Loucy (cell line): ENCODE measurements around the gene PCBP3.

Source experiments
- H2AFZ ChIP-seq: fragments of 200-600 bp; sonication (generic); 2 replicates; pipeline ENCODE4 v1.6.0; 2016; ENCODE audit warnings: antibody characterized with exemption, mild to moderate bottlenecking, low read length, moderate library complexity
- H3F3A ChIP-seq: fragments of 200-600 bp; 2 replicates; pipeline ENCODE4 v1.6.0; 2016; ENCODE audit warnings: antibody characterized with exemption, low read depth, mild to moderate bottlenecking
- H3K27me3 ChIP-seq: fragments of 200-600 bp; sonication (generic); 2 replicates; pipeline ENCODE4 v1.6.1; 2014; ENCODE audit warnings: low read length, mild to moderate bottlenecking; ENCODE audit not compliant: insufficient read depth, poor library complexity, severe bottlenecking
- H3K36me3 ChIP-seq: fragments of 200-600 bp; sonication (generic); 2 replicates; pipeline ENCODE4 v1.6.1; 2016; ENCODE audit warnings: low read length; ENCODE audit not compliant: insufficient read depth
- H3K4me1 ChIP-seq: fragments of 200-600 bp; sonication (generic); 2 replicates; pipeline ENCODE4 v1.5.1; 2014; ENCODE audit warnings: low read length, mild to moderate bottlenecking; ENCODE audit not compliant: insufficient read depth, poor library complexity, severe bottlenecking
- H3K4me2 ChIP-seq: fragments of 200-600 bp; sonication (generic); 2 replicates; pipeline ENCODE4 v1.6.0; 2014; ENCODE audit warnings: antibody characterized with exemption, low read length, low read depth, mild to moderate bottlenecking; ENCODE audit not compliant: poor library complexity, severe bottlenecking
- H3K4me3 ChIP-seq: fragments of 200-600 bp; sonication (generic); 2 replicates; pipeline ENCODE4 v1.5.1; 2014; ENCODE audit warnings: low read length, mild to moderate bottlenecking, mixed read lengths; ENCODE audit not compliant: poor library complexity, severe bottlenecking
- H3K79me2 ChIP-seq: fragments of 200-600 bp; sonication (generic); 2 replicates; pipeline ENCODE4 v1.6.1; 2014; ENCODE audit warnings: low read length; ENCODE audit not compliant: insufficient read depth
- H3K9ac ChIP-seq: fragments of 200-600 bp; sonication (generic); 2 replicates; pipeline ENCODE4 v1.6.0; 2014; ENCODE audit warnings: mild to moderate bottlenecking, low read depth, low read length, moderate library complexity; ENCODE audit not compliant: poor library complexity, severe bottlenecking
- H3K9me2 ChIP-seq: fragments of 200-600 bp; sonication (generic); replicated peaks from 2 replicates; pipeline ENCODE4 v1.6.1; 2016; ENCODE audit warnings: low read depth, low read length, mixed read lengths
- H3K9me3 ChIP-seq: fragments of 200-600 bp; sonication (generic); 2 replicates; pipeline ENCODE4 v1.6.1; 2014; ENCODE audit warnings: mild to moderate bottlenecking, antibody characterized with exemption, low read length, low read depth; ENCODE audit not compliant: insufficient read depth
- H4K20me1 ChIP-seq: fragments of 200-600 bp; sonication (generic); 2 replicates; pipeline ENCODE4 v1.6.0; 2014; ENCODE audit warnings: antibody characterized with exemption, low read length, mild to moderate bottlenecking; ENCODE audit not compliant: insufficient read depth, poor library complexity, severe bottlenecking
- EZH2phosphoT487 ChIP-seq: fragments of 200-600 bp; IDR thresholded peaks from 2 replicates; pipeline ENCODE4 v1.6.1; 2018; ENCODE audit warnings: antibody characterized with exemption, mild to moderate bottlenecking, moderate library complexity, borderline replicate concordance
- TF ChIP-seq, protein P1 (sequence below): fragments of 200-600 bp; sonication (generic); conservative IDR thresholded peaks from 2 replicates; pipeline ENCODE4 v1.5.1; 2014; ENCODE audit warnings: mild to moderate bottlenecking, antibody characterized with exemption, low read length

Gene PCBP3

DNA sequence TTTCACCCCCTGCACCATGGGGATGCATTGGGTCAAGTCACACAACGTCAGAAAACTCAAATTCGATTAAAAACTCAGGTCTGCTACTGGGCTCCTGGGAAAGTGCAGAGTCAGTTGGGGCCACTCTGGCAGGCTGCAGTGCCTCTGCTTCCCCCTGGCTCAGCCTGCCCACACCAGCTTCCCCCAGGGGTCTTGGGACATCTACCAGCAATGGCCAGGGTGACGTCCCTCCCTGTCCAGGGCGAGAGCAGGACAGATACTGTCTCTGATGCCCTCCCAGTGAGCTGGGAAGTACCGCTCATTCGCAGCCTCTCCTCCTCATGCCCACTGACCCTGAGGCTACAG lies 231.9 kb downstream of the PCBP3 start:
- Histone ChIP-seq H2AFZ (no peak overlapping the region), H3F3A (no peaks in the 10 kb centered on the region), H3K9me3 (no peaks in the 10 kb centered on the region), H3K27me3 (no peaks in the 10 kb centered on the region), H3K4me3 (no peak overlapping the region), H3K4me2 (no peak overlapping the region), H3K9me2 (no peaks in the 10 kb centered on the region), H3K9ac (no peak overlapping the region), H3K79me2 (no peaks in the 10 kb centered on the region), H3K36me3 (no peaks in the 10 kb centered on the region), H4K20me1 (no peaks in the 10 kb centered on the region), H3K4me1 (peaks cover 35% of the 10 kb centered on the region)
- TF ChIP-seq, protein P1, sequence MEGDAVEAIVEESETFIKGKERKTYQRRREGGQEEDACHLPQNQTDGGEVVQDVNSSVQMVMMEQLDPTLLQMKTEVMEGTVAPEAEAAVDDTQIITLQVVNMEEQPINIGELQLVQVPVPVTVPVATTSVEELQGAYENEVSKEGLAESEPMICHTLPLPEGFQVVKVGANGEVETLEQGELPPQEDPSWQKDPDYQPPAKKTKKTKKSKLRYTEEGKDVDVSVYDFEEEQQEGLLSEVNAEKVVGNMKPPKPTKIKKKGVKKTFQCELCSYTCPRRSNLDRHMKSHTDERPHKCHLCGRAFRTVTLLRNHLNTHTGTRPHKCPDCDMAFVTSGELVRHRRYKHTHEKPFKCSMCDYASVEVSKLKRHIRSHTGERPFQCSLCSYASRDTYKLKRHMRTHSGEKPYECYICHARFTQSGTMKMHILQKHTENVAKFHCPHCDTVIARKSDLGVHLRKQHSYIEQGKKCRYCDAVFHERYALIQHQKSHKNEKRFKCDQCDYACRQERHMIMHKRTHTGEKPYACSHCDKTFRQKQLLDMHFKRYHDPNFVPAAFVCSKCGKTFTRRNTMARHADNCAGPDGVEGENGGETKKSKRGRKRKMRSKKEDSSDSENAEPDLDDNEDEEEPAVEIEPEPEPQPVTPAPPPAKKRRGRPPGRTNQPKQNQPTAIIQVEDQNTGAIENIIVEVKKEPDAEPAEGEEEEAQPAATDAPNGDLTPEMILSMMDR = no peak
- no peak for TF ChIP-seq EZH2phosphoT487

DNA sequence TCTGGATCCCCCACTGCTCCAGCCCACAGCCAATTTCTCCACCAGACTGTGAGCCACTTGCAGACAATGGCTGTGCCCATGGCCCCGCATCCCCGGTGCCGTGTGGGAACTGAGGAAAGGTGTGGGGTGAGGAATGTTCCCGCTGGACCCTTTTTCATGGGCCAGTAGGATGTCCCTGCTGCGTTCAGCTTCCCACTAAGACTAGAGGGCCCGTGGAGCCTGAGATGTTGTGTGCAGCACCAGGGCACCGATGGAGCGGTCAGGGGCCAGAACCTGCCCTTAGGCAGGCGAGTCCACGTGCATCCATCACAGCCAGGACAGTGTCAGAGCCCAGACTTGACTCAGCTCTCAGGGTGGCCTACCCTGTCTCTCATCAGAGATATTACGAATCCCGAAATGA lies 232.4 kb downstream of the PCBP3 start:
- H3K9me3 ChIP-seq = no peaks in the 10 kb centered on the region
- no peak overlapping the region for H3K4me3 ChIP-seq
- H2AFZ ChIP-seq = no peak overlapping the region
- H3K4me2 ChIP-seq = no peak overlapping the region
- peaks cover 35% of the 10 kb centered on the region for H3K4me1 ChIP-seq
- H3K36me3 ChIP-seq = no peaks in the 10 kb centered on the region
- H3K27me3 ChIP-seq = no peaks in the 10 kb centered on the region
- no peaks in the 10 kb centered on the region for H3F3A ChIP-seq
- H3K9me2 ChIP-seq = no peaks in the 10 kb centered on the region
- no peaks in the 10 kb centered on the region for H3K79me2 ChIP-seq
- no peak overlapping the region for H3K9ac ChIP-seq
- TF ChIP-seq EZH2phosphoT487 = no peak
- TF ChIP-seq, protein P1 = no peak
- H4K20me1 ChIP-seq = no peaks in the 10 kb centered on the region

DNA sequence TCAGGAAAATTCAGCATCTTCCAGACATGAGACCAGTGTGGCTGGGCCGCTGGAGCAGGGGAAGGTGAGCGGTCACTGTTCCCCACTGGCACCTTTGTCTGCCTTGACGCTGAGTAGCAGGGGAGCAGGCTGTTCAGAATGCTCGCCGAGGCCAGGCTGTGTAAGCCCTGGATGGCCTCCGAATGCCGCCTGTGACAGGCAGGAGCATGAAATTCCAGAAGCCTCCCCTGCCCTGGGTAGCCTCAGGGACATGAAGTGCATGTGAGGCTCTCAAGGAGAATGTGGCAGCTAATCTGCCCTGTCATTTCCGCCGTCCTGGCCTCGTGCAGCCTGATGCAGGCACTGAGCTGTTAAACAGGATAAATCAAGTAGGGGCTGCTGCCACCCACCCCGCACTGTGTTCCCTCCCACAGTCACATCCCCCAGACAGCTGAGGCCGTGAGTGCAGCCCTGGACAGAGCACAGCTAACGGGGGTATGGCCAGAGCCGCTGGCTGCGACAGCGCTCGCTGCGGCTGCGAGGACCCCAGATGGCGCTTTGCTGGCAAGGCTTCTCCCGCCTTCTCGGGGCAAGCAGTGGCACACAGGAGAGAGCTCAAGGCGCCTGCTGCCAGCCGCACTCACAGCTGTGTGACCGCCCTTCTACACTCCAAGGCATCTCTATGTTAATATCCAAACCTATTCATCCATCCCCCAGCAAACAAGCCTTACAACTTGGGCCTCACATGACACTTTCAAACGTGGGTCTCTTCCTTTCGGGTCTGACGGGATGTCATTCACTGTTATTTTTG lies 233.1 kb downstream of the PCBP3 start:
- no peak overlapping the region for H3K9ac ChIP-seq
- H3F3A ChIP-seq = no peaks in the 10 kb centered on the region
- H3K27me3 ChIP-seq = no peaks in the 10 kb centered on the region
- H3K79me2 ChIP-seq = no peaks in the 10 kb centered on the region
- no peak for TF ChIP-seq EZH2phosphoT487
- TF ChIP-seq, protein P1 = no peak
- H4K20me1 ChIP-seq = no peaks in the 10 kb centered on the region
- H3K4me3 ChIP-seq = no peak overlapping the region
- no peak overlapping the region for H2AFZ ChIP-seq
- no peaks in the 10 kb centered on the region for H3K36me3 ChIP-seq
- no peaks in the 10 kb centered on the region for H3K9me2 ChIP-seq
- H3K9me3 ChIP-seq = no peaks in the 10 kb centered on the region
- H3K4me2 ChIP-seq = no peak overlapping the region
- H3K4me1 ChIP-seq = peaks cover 36% of the 10 kb centered on the region
